HG03280 (cell line): ENCODE measurements around the gene IFI27L2.
"Not testable (repeated sequence)": the region's sequence is repeated elsewhere in the genome, so short reads cannot be mapped to it uniquely, and the experiment has no call there.

Experiments
- ATAC-seq: cut with Tn5 transposase; IDR thresholded peaks from one replicate; pipeline ENCODE4 v1.9.1; 2021; ENCODE audit warnings: mild to moderate bottlenecking, moderate library complexity; ENCODE audit not compliant: unreplicated experiment

Gene IFI27L2

GRCh38 chr14:94129111-94129757, at the start of gene IFI27L2:
TSS of gene IFI27L2 (minus strand) at chr14:94129604. CDS start at chr14:94129564, 40 bp downstream.
- peak; percentile 92 for ATAC-seq

- no peak for ATAC-seq
These were observed 48.4 kb upstream of the IFI27L2 start for GRCh38 chr14:94177806-94178205.

GRCh38 chr14:94176808-94177207, 47.4 kb upstream of the IFI27L2 start:
- no peak for ATAC-seq

- ATAC-seq = no peak
These were observed 46.3 kb upstream of the IFI27L2 start for GRCh38 chr14:94175747-94176146.

- no peak for ATAC-seq
These were observed 45.8 kb upstream of the IFI27L2 start for GRCh38 chr14:94175011-94175745.

- peak; percentile 15 for ATAC-seq
These were observed 45.2 kb upstream of the IFI27L2 start for GRCh38 chr14:94174604-94175010.

GRCh38 chr14:94173885-94174603, 44.6 kb upstream of the IFI27L2 start, which contains the start of gene PPP4R4:
TSS of gene PPP4R4 (plus strand) at chr14:94174322. CDS start at chr14:94174466, 144 bp downstream.
- peak; percentile 84 for ATAC-seq

GRCh38 chr14:94173471-94173884, 44.1 kb upstream of the IFI27L2 start:
- ATAC-seq = no peak

GRCh38 chr14:94172545-94172944, 43.1 kb upstream of the IFI27L2 start:
- no peak for ATAC-seq

- ATAC-seq = no peak
These were observed 41.8 kb upstream of the IFI27L2 start for GRCh38 chr14:94171208-94171607.

GRCh38 chr14:94170136-94170535, 40.7 kb upstream of the IFI27L2 start:
- no peak for ATAC-seq

GRCh38 chr14:94165744-94166143, 36.3 kb upstream of the IFI27L2 start:
- ATAC-seq = no peak

- no peak for ATAC-seq
These were observed 35.5 kb upstream of the IFI27L2 start for GRCh38 chr14:94164685-94165431.

GRCh38 chr14:94163796-94164195, 34.4 kb upstream of the IFI27L2 start:
- no peak for ATAC-seq

GRCh38 chr14:94162466-94162865, 33.1 kb upstream of the IFI27L2 start:
- no peak for ATAC-seq

- ATAC-seq = no peak
These were observed 32.6 kb upstream of the IFI27L2 start for GRCh38 chr14:94161981-94162380.

- ATAC-seq = no peak
These were observed 31.7 kb upstream of the IFI27L2 start for GRCh38 chr14:94161058-94161457.

- ATAC-seq = no peak
These were observed 29.0 kb upstream of the IFI27L2 start for GRCh38 chr14:94158239-94158883.

GRCh38 chr14:94157197-94157596, 27.8 kb upstream of the IFI27L2 start:
- ATAC-seq = no peak

- not testable (repeated sequence) for ATAC-seq
These were observed 26.7 kb upstream of the IFI27L2 start for GRCh38 chr14:94156143-94156542.
